Measurements from ENCODE around the gene ROCK1. TPM values are rescaled to one million over a fixed set of nuclear protein-coding genes. Genes with fewer than 3 reads are reported as not detected.
A peak's percentile ranks its signal among the peaks of the same experiment; 100 is the strongest.

The ROCK1 gene
- total RNA-seq (2021; ENCODE audit: unreplicated experiment) (36.2 TPM), Bru-seq, nascent RNA (percentile 86 among the genes with signal in this experiment), BruChase-seq, experiment 1, labeled RNA remaining after a 2-hour chase (percentile 75 among the genes with signal in this experiment), BruChase-seq, experiment 2, labeled RNA remaining after a 6-hour chase (percentile 85 among the genes with signal in this experiment)
- polyA plus RNA-seq (2012; ENCODE audit: insufficient read length) = 12.3 TPM
- long read RNA-seq, full-length matches to known transcripts = 1 of 145 reads
- long read RNA-seq, partial matches to known transcripts = 119 of 145 reads
- long read RNA-seq, other reads (novel, unspliced or antisense) = 25 of 145 reads

GRCh38 chr18:21111346-21112139, at the start of gene ROCK1:
ROCK1 (minus strand) TSS chr18:21111813; CDS start chr18:21110910, 903 bp downstream.
- Histone ChIP-seq H3K36me3 (ENCODE audit: control insufficient read depth, insufficient read depth, low read length) (no peaks in the 10 kb centered on the region; the same call in none of the 2 replicates), H3K9me3 (ENCODE audit: control insufficient read depth, insufficient read depth, low read depth, low read length) (no peaks in the 10 kb centered on the region), H3K27ac (ENCODE audit: low read length) (peak within 1 kb of the TSS; percentile 87), H3K27me3 (ENCODE audit: control insufficient read depth, insufficient read depth, low read length) (no peaks in the 10 kb centered on the region), H3K4me1 (ENCODE audit: control insufficient read depth, insufficient read depth, low read length) (peaks cover 6% of the 10 kb centered on the region), H3K4me3 (ENCODE audit: low read depth in 2 of 2, low read length in 2 of 2) (peak within 1 kb of the TSS; percentile 88 to 91)
- DNase-seq (ENCODE audit: low read depth, low spot score) (peak; percentile 59), ATAC-seq (peak; percentile 97)
- BruUV-seq (replicated peaks) = no TSS peak
- intact Hi-C loops (cut with micrococcal nuclease; ENCODE audit: unreplicated experiment) = loop anchor here (2.0 to 10.0 kb wide), 3 partner anchors 25 to 77 kb away; no protein-coding TSS in a partner anchor
- ChIA-PET POLR2A (interaction anchor here (0.8 kb wide), 1 partner anchor 62 kb away, joined by 3 read pairs; no protein-coding TSS in a partner anchor), CTCF (interaction anchor here (0.6 kb wide), 1 partner anchor 68 kb away, joined by 3 read pairs; no protein-coding TSS in a partner anchor)
- TF ChIP-seq REST (IDR thresholded peaks at IDR 0.05; ENCODE audit: insufficient read depth in 1 of 2, low read depth in 2 of 2, low read length in 1 of 2) (no peak), CTCF (IDR thresholded peaks at IDR 0.05) (no peak), POLR2AphosphoS5 (IDR thresholded peaks at IDR 0.05; ENCODE audit: low read depth, low read length) (peak; percentile 71), TCF7L2 (IDR thresholded peaks at IDR 0.05; ENCODE audit: low read depth, low read length) (no peak)
- in situ Hi-C loops (cut with HindIII; ENCODE audit: low pct_unique_long_range_greater_than_20kb, low sequenced_read_pairs) = no loop called here

GRCh38 chr18:21155443-21155842, 43.8 kb upstream of the ROCK1 start:
- Histone ChIP-seq H3K9me3 (ENCODE audit: control insufficient read depth, insufficient read depth, low read depth, low read length) (0 out of 2 replicates have a peak, but pooled peaks cover 7% of the 10 kb centered on the region), H3K27me3 (ENCODE audit: control insufficient read depth, insufficient read depth, low read length) (no peaks in the 10 kb centered on the region), H3K4me1 (ENCODE audit: control insufficient read depth, insufficient read depth, low read length) (no peaks in the 10 kb centered on the region), H3K27ac (ENCODE audit: low read length) (no peak overlapping the region), H3K36me3 (ENCODE audit: control insufficient read depth, insufficient read depth, low read length) (no peaks in the 10 kb centered on the region), H3K4me3 (ENCODE audit: low read depth in 2 of 2, low read length in 2 of 2) (no peak overlapping the region)
- DNase-seq (ENCODE audit: low read depth, low spot score) (no peak), ATAC-seq (no peak)
- TF ChIP-seq REST (IDR thresholded peaks at IDR 0.05; ENCODE audit: insufficient read depth in 1 of 2, low read depth in 2 of 2, low read length in 1 of 2) (no peak), POLR2AphosphoS5 (IDR thresholded peaks at IDR 0.05; ENCODE audit: low read depth, low read length) (no peak), TCF7L2 (IDR thresholded peaks at IDR 0.05; ENCODE audit: low read depth, low read length) (no peak), SIN3A (IDR thresholded peaks at IDR 0.05; ENCODE audit: borderline replicate concordance, insufficient read depth, low read depth, low read length) (no peak)
- ChIA-PET CTCF (no interaction called here), POLR2A (no interaction called here)
- in situ Hi-C loops (cut with HindIII; ENCODE audit: low pct_unique_long_range_greater_than_20kb, low sequenced_read_pairs) = no loop called here
- BruUV-seq (replicated peaks) = no TSS peak
- intact Hi-C loops (cut with micrococcal nuclease; ENCODE audit: unreplicated experiment) = no loop called here

All from Panc1 (cell line).